ENCODE measurements around the gene FRY.

GRCh38 chr13:32199168-32199567, 167.6 kb downstream of the FRY start:
- no peak for TF ChIP-seq CTCF (IDR thresholded peaks at IDR 0.05; ENCODE audit: low read depth, low read length)
- no peak for TF ChIP-seq EZH2phosphoT487 (IDR thresholded peaks at IDR 0.05; ENCODE audit: low read depth)
